Measurements from ENCODE around the gene NDUFB2.

The NDUFB2 gene

DNA sequence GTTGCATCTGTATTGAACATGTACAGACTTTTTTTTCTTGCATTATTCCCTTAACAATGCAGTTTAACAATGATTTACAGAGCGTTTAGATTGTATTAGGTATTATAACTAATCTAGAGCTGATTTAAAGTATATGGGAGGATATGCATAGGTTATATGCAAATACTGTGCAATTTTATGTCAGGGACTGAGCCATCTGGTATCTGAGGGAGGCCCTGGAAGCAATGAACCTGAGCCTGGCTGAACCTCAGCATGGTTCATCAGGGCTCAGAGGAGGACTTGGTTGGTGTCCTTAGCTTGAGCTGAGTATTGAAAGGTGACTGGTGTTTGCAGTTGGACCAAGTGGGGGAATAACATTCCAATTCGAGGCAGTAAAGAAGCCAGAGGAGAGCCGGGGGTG is 19.0 kb upstream of the NDUFB2 start:
- H3K4me3 ChIP-seq (ENCODE audit: low read length), result no peak overlapping the region
- DNase-seq (ENCODE audit: low read depth), result no peak
- TF ChIP-seq, protein P1, sequence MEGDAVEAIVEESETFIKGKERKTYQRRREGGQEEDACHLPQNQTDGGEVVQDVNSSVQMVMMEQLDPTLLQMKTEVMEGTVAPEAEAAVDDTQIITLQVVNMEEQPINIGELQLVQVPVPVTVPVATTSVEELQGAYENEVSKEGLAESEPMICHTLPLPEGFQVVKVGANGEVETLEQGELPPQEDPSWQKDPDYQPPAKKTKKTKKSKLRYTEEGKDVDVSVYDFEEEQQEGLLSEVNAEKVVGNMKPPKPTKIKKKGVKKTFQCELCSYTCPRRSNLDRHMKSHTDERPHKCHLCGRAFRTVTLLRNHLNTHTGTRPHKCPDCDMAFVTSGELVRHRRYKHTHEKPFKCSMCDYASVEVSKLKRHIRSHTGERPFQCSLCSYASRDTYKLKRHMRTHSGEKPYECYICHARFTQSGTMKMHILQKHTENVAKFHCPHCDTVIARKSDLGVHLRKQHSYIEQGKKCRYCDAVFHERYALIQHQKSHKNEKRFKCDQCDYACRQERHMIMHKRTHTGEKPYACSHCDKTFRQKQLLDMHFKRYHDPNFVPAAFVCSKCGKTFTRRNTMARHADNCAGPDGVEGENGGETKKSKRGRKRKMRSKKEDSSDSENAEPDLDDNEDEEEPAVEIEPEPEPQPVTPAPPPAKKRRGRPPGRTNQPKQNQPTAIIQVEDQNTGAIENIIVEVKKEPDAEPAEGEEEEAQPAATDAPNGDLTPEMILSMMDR (IDR thresholded peaks at IDR 0.05; ENCODE audit: insufficient read depth, low read depth, low read length, missing control alignments), result no peak

DNA sequence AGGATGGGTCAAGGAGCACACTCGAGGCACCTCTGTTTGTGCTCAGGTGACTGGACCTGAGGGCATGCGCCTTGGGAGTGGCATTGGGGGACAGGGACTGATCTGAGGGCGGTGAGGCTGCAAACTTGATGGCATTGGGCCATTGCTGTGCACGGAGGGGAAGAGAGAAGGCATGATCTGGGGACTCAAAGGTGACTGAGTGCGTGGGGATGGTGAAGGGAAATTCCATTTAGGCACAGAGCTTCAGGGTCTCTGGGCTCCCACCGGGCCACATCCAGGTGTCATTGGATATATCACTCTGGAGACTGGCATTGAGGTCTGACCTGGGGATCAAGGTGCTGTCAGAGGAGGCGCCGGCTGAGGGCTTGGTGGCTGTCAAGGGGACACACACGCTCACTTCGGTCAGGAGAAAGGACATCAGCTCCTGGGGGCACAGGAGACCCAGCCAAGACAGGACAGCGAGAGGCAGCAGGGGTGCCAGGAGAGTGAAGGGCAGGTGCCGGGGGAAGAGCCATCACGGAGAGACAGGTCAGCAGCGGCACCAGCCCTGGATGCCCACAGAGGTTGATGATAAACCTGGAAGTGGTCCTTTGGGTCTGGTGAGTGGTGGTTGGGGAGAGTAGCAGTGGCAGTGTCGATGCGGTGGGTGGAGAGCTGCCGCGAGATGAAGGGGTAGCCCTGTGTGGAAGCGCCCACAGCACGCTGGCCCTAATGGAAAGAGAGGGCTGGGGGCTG is 18.3 kb upstream of the NDUFB2 start:
- H3K4me3 ChIP-seq (ENCODE audit: low read length), result no peak overlapping the region
- TF ChIP-seq, protein P1 (IDR thresholded peaks at IDR 0.05; ENCODE audit: insufficient read depth, low read depth, low read length, missing control alignments), result no peak
- DNase-seq (ENCODE audit: low read depth), result no peak

DNA sequence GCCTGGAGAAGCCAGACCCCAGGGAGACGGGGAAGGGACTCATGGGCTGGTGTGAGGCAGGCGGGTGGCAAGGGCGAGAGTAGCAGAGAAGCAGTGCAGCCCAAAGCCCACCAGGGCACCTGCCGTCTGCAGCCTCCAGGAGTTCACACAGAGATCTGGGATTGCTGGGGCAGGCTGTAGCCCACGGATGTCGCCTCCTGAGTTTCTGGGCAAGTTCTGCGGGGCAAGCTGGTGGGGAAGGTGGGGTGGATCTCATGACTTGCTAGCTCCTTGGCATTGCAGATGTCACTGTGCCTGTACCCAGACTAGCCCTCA is 17.7 kb upstream of the NDUFB2 start:
- DNase-seq (ENCODE audit: low read depth), result no peak
- TF ChIP-seq, protein P1 (IDR thresholded peaks at IDR 0.05; ENCODE audit: insufficient read depth, low read depth, low read length, missing control alignments), result no peak
- H3K4me3 ChIP-seq (ENCODE audit: low read length), result no peak overlapping the region

DNA sequence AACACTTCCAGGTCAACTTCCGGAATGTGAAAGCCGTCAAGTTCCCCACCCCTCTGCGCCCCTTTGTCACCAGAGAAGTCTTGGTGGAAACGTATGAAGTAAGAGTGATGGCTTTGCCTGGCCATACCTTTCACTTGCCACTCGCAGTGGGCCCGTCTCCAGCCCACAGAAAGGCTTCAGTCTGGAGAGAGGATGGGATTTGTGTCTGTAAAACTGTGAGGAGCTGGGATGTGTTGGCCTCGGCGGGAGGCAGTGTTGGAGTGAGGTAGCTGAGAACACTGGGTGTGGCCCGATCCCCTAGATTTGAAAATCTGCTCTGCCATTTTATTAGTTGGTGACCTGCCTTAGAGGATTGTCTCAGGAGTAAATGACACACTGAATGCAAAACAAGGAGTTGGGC is 17.3 kb upstream of the NDUFB2 start:
- no peak for DNase-seq (ENCODE audit: low read depth)
- H3K4me3 ChIP-seq (ENCODE audit: low read length), result no peak overlapping the region
- TF ChIP-seq, protein P1 (IDR thresholded peaks at IDR 0.05; ENCODE audit: insufficient read depth, low read depth, low read length, missing control alignments), result no peak

DNA sequence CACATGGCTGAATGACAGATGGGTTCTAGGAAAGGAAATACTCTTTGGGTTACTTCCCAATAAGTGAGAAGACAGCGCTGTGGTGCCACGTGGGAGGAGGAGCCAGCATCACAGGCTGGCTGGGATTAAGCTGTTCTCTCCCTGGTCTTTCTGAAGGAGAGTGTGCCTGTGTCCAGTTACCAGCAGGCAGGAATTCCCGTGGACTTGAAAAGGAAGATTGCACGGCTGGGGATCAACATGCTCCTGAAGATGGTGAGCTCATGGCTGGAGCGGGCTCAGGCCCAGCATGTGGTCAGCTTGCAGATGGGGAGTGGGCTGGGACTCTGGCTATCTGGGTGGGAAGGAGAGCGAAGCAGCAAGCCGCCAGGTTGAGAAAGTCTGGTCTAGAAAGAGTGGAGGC is 15.6 kb upstream of the NDUFB2 start:
- TF ChIP-seq, protein P1 (IDR thresholded peaks at IDR 0.05; ENCODE audit: insufficient read depth, low read depth, low read length, missing control alignments), result no peak
- DNase-seq (ENCODE audit: low read depth), result no peak
- H3K4me3 ChIP-seq (ENCODE audit: low read length), result no peak overlapping the region

DNA sequence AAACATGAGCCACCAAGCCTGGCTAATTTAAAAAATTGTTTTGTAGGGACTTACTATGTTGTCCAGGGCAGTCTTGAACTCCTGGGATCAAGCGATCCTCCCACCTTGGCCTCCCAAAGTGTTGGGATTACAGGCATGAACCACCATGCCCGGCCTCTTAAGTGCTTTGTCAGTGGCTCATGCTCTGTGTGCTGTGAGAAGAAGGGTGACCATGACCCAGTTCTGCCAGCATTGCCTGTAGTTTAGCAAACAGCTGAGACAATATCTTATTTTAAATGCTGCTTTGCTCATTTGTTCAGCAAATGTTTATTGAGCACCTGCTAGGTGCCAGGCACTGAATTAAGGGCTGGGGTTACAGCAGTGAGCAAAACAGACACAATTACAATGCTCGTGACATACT is 14.7 kb upstream of the NDUFB2 start:
- TF ChIP-seq, protein P1 (IDR thresholded peaks at IDR 0.05; ENCODE audit: insufficient read depth, low read depth, low read length, missing control alignments), result no peak
- DNase-seq (ENCODE audit: low read depth), result no peak

DNA sequence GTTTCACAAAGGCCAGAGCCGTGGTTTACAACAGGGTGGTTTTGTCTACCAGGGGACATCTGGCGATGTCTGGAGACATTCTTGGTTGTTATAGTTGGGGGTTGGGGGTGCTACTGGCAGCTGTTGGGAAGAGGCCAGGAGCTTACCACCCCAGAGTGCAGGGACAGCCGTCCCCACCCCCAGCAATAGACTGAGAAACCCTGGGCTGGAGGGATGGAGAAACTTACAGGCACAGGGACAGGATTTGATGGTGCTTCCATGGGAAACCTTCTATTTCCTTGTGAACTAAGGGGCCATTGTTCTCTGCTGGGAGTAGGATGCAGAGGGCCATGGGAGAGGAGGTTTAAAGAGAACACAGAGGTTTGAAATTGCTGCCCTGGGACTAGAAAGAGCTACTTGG is 12.9 kb upstream of the NDUFB2 start:
- DNase-seq (ENCODE audit: low read depth), result no peak
- TF ChIP-seq, protein P1 (IDR thresholded peaks at IDR 0.05; ENCODE audit: insufficient read depth, low read depth, low read length, missing control alignments), result no peak
- no peak overlapping the region for H3K4me3 ChIP-seq (ENCODE audit: low read length)

More for the DNA sequence above, 14.7 kb upstream of the NDUFB2 start:
- no peak overlapping the region for H3K4me3 ChIP-seq (ENCODE audit: low read length)
